Adrenal gland (tissue), 12 donors: ENCODE results near the gene ZNF185. TPM values are rescaled to one million over a fixed set of nuclear protein-coding genes. Genes with fewer than 3 reads are reported as not detected.

Experiments
- DNase-seq, 7 donors: peaks; one replicate each; pipeline ENCODE4 v3.0.0-alpha.2; 2019 to 2020
- H3K27ac ChIP-seq, 5 donors: fragments of 200-600 bp; sonication (generic) in 4 of 5; 1 replicate in 3 of 5; 2 replicates in 2 of 5; pipeline versions ENCODE4 v1.5.1 to v1.8.0; 2016 to 2020; ENCODE audit warnings: mild to moderate bottlenecking in 1 of 5
- H3K27me3 ChIP-seq: fragments of 200-600 bp; 2 replicates; pipeline ENCODE4 v1.8.0; 2021
- H3K36me3 ChIP-seq, 2 donors: fragments of 200-600 bp; replicated peaks in 1 of 2; 1 replicate in 1 of 2; 2 replicates in 1 of 2; pipeline versions ENCODE4 v1.5.1 to v1.8.0; 2018 to 2022
- H3K4me1 ChIP-seq, 2 donors: fragments of 200-600 bp; replicated peaks in 1 of 2; 1 replicate in 1 of 2; 2 replicates in 1 of 2; pipeline versions ENCODE4 v1.5.1 to v1.8.0; 2018 to 2021
- H3K4me3 ChIP-seq, 4 donors: fragments of 200-600 bp; sonication (generic) in 3 of 4; one replicate each; pipeline ENCODE4 v1.5.1; 2016 to 2018
- H3K9me3 ChIP-seq, 3 donors: fragments of 200-600 bp; sonication (generic) in 1 of 3; replicated peaks in 1 of 3; 1 replicate in 2 of 3; 2 replicates in 1 of 3; pipeline versions ENCODE4 v1.5.1 to v1.8.0; 2016 to 2021
- CTCF ChIP-seq, 6 experiments: fragments of 450-650 bp in 4 of 6; fragments of 200-600 bp in 2 of 6; sonication (generic) in 1 of 6; IDR thresholded peaks; 1 replicate in 5 of 6; 2 replicates in 1 of 6; pipeline versions ENCODE4 v1.5.1 to v1.8.0; 2016 to 2021; ENCODE audit warnings: antibody characterized with exemption in 6 of 6, mild to moderate bottlenecking in 2 of 6, moderate library complexity in 1 of 6
- POLR2A ChIP-seq, 2 donors: fragments of 450-650 bp; IDR thresholded peaks; one replicate each; pipeline ENCODE4 v1.6.1; 2017; ENCODE audit warnings: antibody characterized with exemption in 2 of 2, mild to moderate bottlenecking in 2 of 2, moderate library complexity in 1 of 2
- WGBS, 4 donors: extraction: QIAGEN DNeasy Blood & Tissue Kit in 2 of 4; methylation state at CpG; one replicate each; pipeline versions ENCODE4 v1.1.5 to v1.1.7; 2013 to 2017; 5-methylcytosine and 5-hydroxymethylcytosine counted together
- intact Hi-C, 2 donors: fragments of 100-400 bp; cut with DNase I; formaldehyde crosslinking; loops; one replicate each; pipeline versions ENCODE4 v1.14.1 to v1.15.0; 2022 to 2023
- polyA plus RNA-seq, 3 donors: library from polyadenylated mRNA; stranded (reverse); fragments of 200-250 nt in 2 of 3; fragments of 350-450 nt in 1 of 3; fragmentation: Illumina TruSeq in 1 of 3; extraction: RNeasy Lipid Tissue Mini Kit (QIAGEN cat#74804) in 1 of 3; gene quantifications; one replicate each; pipeline ENCODE4 v1.2.3, GENCODE V29; 2013 to 2014
- total RNA-seq, 9 donors: library from RNA; depleted of rRNA in 4 of 9; stranded (reverse); fragments of >200 nt in 4 of 9; fragments of 120-200 nt in 1 of 9; fragmentation: NEBNext Ultra II Directional in 1 of 9; extraction: Animal tissue kit (Norgen Biotek cat#: 25700) in 1 of 9; gene quantifications; one replicate each; pipeline versions ENCODE4 v1.1.0 to v1.2.4, GENCODE V29; 2013 to 2023
- donor health status: healthy with polysubstance abuse.
- donor health status: Bipolar disorder and iron deficiency.
- donor health status: DM: yes; HTN: yes; CAD: no.
- donor health status: DM: no; HTN: no; CAD: no.
- donor health status: DM: no; HTN: no; CAD: no.
- donor health status: DM: yes; HTN: yes; CAD: no.

The ZNF185 gene
- total and polyA plus RNA-seq, 12 donors, result 1.4 to 303 (median 9.9) TPM

GRCh38 chrX:152923599-152923998, 25.7 kb downstream of the ZNF185 start:
- no peak for DNase-seq
- WGBS, 4 donors, result 79 to 100% (median 85%) methylated on average over 4 to 10 of the region's 10 CpGs
- H3K4me3 ChIP-seq, result no peak overlapping the region
- no peaks in the 10 kb centered on the region for H3K9me3 ChIP-seq
- intact Hi-C loops, result no loop called here
- H3K27ac ChIP-seq, result no peak overlapping the region
- H3K27me3 ChIP-seq, result no peaks in the 10 kb centered on the region
- TF ChIP-seq POLR2A (IDR thresholded peaks at IDR 0.05) (no peak), CTCF (IDR thresholded peaks at IDR 0.05) (no peak)
- no peaks in the 10 kb centered on the region for H3K4me1 ChIP-seq
- H3K36me3 ChIP-seq, result no peaks in the 10 kb centered on the region

- H3K27me3 ChIP-seq, result no peaks in the 10 kb centered on the region
- WGBS, 4 donors, result 44 to 53% (median 48%) methylated on average over 4 to 5 of the region's 5 CpGs; no CpG with 5 or more reads in 1 of the 4 donors
- DNase-seq, result peak in 1 of 7 donors; percentile 30
- H3K27ac ChIP-seq, result peak overlapping the region in 2 of 5 donors; percentile 50 to 54
- no peak for TF ChIP-seq CTCF (IDR thresholded peaks at IDR 0.05)
- no peak for TF ChIP-seq POLR2A (IDR thresholded peaks at IDR 0.05)
- intact Hi-C loops, result no loop called here
- no peaks in the 10 kb centered on the region for H3K4me1 ChIP-seq
- H3K9me3 ChIP-seq, result no peaks in the 10 kb centered on the region
- no peak overlapping the region for H3K4me3 ChIP-seq
- no peaks in the 10 kb centered on the region for H3K36me3 ChIP-seq
Observed at GRCh38 chrX:152925835-152926234, 28.0 kb downstream of the ZNF185 start.

GRCh38 chrX:152926279-152926678, 28.4 kb downstream of the ZNF185 start:
- H3K27ac ChIP-seq, result peak overlapping the region in 2 of 5 donors; percentile 17 to 50
- WGBS, 4 donors, result 10 to 25% (median 21%) methylated on average over 4 to 8 of the region's 8 CpGs
- peak; percentile 80 to 90 (median 86) for DNase-seq
- intact Hi-C loops, result no loop called here
- no peaks in the 10 kb centered on the region for H3K27me3 ChIP-seq
- H3K9me3 ChIP-seq, result no peaks in the 10 kb centered on the region
- TF ChIP-seq CTCF (IDR thresholded peaks at IDR 0.05), result peak; percentile 28 to 60 (median 58)
- no peak for TF ChIP-seq POLR2A (IDR thresholded peaks at IDR 0.05)
- no peak overlapping the region for H3K4me3 ChIP-seq
- H3K4me1 ChIP-seq, result no peaks in the 10 kb centered on the region
- no peaks in the 10 kb centered on the region for H3K36me3 ChIP-seq

- Histone ChIP-seq H3K4me1 (no peaks in the 10 kb centered on the region), H3K27me3 (no peaks in the 10 kb centered on the region), H3K36me3 (no peaks in the 10 kb centered on the region), H3K27ac (peak overlapping the region in 1 of 5 donors; percentile 17), H3K4me3 (no peak overlapping the region), H3K9me3 (no peaks in the 10 kb centered on the region)
- 71 to 78% (median 74%) methylated on average over 7 to 11 of the region's 11 CpGs for WGBS, 4 donors
- no peak for TF ChIP-seq POLR2A (IDR thresholded peaks at IDR 0.05)
- no peak for TF ChIP-seq CTCF (IDR thresholded peaks at IDR 0.05)
- intact Hi-C loops, result no loop called here
- no peak for DNase-seq
Observed at GRCh38 chrX:152926923-152927322, 29.1 kb downstream of the ZNF185 start.
